A673 (cell line): ENCODE measurements around the gene SLC22A16.

Experiments
- CTCF ChIP-seq: fragments of 300-800, 200-600 bp; sonication (generic); conservative IDR thresholded peaks from 2 replicates; pipeline ENCODE4 v1.5.1; 2017; ENCODE audit warnings: low read depth, mild to moderate bottlenecking, antibody characterized with exemption, low read length, moderate library complexity, mixed read lengths
- EZH2 ChIP-seq: fragments of 200-600 bp; sonication (generic); IDR thresholded peaks from 2 replicates; pipeline ENCODE4 v1.6.1; 2017; ENCODE audit warnings: borderline replicate concordance, low read depth, mild to moderate bottlenecking, mixed read lengths, antibody characterized with exemption, low read length; ENCODE audit not compliant: poor library complexity, severe bottlenecking

- TF ChIP-seq CTCF (no peak), EZH2 (no peak)
These were observed 86.6 kb downstream of the SLC22A16 start for GRCh38 chr6:110389689-110390382.
